ENCODE data around the gene CDH26.

The CDH26 gene

GRCh38 chr20:60063739-60064380, 105.6 kb downstream of the CDH26 start:
- DNase-seq (ENCODE audit: low read depth): no peak

Data from GM04504 (cell line).